IMR-90 (cell line): ENCODE data around the gene PNPLA1. TPM values are rescaled to one million over a fixed set of nuclear protein-coding genes. Genes with fewer than 3 reads are reported as not detected.

Source experiments
- ATAC-seq: fragments of 200-7000 bp; cut with Tn5 transposase; 2 replicates; pipeline ENCODE4 v1.9.1; 2020; ENCODE audit warnings: low read depth, mild to moderate bottlenecking, moderate library complexity
- BruUV-seq: library from RNA; stranded (reverse); fragments of 400-500 nt; replicated peaks from 2 replicates; lab custom pipeline; 2021; lab: Mats Ljungman, UMichigan
- CTCF ChIA-PET: fragments of 300-600 bp; formaldehyde crosslinking; extraction: SDS; loops from one replicate; lab custom pipeline; 2021; ENCODE audit warnings: antibody characterized with exemption; lab: Yijun Ruan, JAX
- POLR2A ChIA-PET: fragments of 300-600 bp; sonication (Branson Sonifier 250); formaldehyde crosslinking; loops from one replicate; lab custom pipeline; 2022; ENCODE audit warnings: antibody characterized with exemption; ENCODE audit not compliant: unreplicated experiment; lab: Charles Lee
- DNase-seq: peaks from one replicate; pipeline ENCODE4 v3.0.0; 2013
- H2AFZ ChIP-seq: replicated peaks from 2 replicates; pipeline ENCODE3; 2013; ENCODE audit warnings: low read length, mild to moderate bottlenecking; ENCODE audit not compliant: poor library complexity
- H2AK5ac ChIP-seq: 2 replicates; pipeline ENCODE4 v1.6.1; 2013; ENCODE audit warnings: low read depth, low read length, inconsistent platforms
- H2AK9ac ChIP-seq: replicated peaks from 2 replicates; pipeline ENCODE3; 2013; ENCODE audit warnings: mild to moderate bottlenecking, low read depth, low read length, moderate library complexity; ENCODE audit not compliant: poor library complexity
- H2BK120ac ChIP-seq: 2 replicates; pipeline ENCODE4 v1.6.1; 2013; ENCODE audit warnings: low read depth, low read length, inconsistent platforms
- H2BK15ac ChIP-seq: 3 replicates; pipeline ENCODE4 v1.6.1; 2013; ENCODE audit warnings: low read depth, low read length, inconsistent platforms
- H2BK20ac ChIP-seq: 2 replicates; pipeline ENCODE4 v1.6.1; 2013; ENCODE audit warnings: low read depth, mild to moderate bottlenecking, inconsistent platforms, low read length, moderate library complexity
- H2BK5ac ChIP-seq: 2 replicates; pipeline ENCODE4 v1.6.1; 2013; ENCODE audit warnings: mild to moderate bottlenecking, low read depth, low read length, inconsistent platforms; ENCODE audit not compliant: poor library complexity, severe bottlenecking
- H3K14ac ChIP-seq: replicated peaks from 2 replicates; pipeline ENCODE4 v1.6.1; 2013; ENCODE audit warnings: low read depth, low read length, inconsistent platforms
- H3K18ac ChIP-seq: 2 replicates; pipeline ENCODE4 v1.6.1; 2013; ENCODE audit warnings: low read depth, low read length, control low read depth
- H3K23ac ChIP-seq: 2 replicates; pipeline ENCODE4 v1.6.1; 2013; ENCODE audit warnings: low read depth, low read length, inconsistent platforms
- H3K27ac ChIP-seq: 2 replicates; pipeline ENCODE4 v1.5.1; 2013; ENCODE audit warnings: mild to moderate bottlenecking, control low read depth, low read length; ENCODE audit not compliant: insufficient read depth
- H3K27me3 ChIP-seq: 2 replicates; pipeline ENCODE4 v1.6.1; 2013; ENCODE audit warnings: low read length; ENCODE audit not compliant: control insufficient read depth, insufficient read depth
- H3K36me3 ChIP-seq: 2 replicates; pipeline ENCODE4 v1.6.1; 2013; ENCODE audit warnings: low read length, mixed read lengths; ENCODE audit not compliant: control insufficient read depth, insufficient read depth
- H3K4ac ChIP-seq: 2 replicates; pipeline ENCODE4 v1.6.1; 2013; ENCODE audit warnings: low read depth, low read length, inconsistent platforms
- H3K4me1 ChIP-seq: 2 replicates; pipeline ENCODE4 v1.6.1; 2013; ENCODE audit warnings: low read length, mixed read lengths; ENCODE audit not compliant: control insufficient read depth, insufficient read depth
- H3K4me2 ChIP-seq: 2 replicates; pipeline ENCODE4 v1.6.1; 2013; ENCODE audit warnings: low read depth, mild to moderate bottlenecking, control low read depth, low read length, moderate library complexity
- H3K4me3 ChIP-seq: 2 replicates; pipeline ENCODE4 v1.5.1; 2013; ENCODE audit warnings: low read depth, mild to moderate bottlenecking, control low read depth, low read length, moderate library complexity; ENCODE audit not compliant: insufficient read depth
- H3K56ac ChIP-seq: 2 replicates; pipeline ENCODE4 v1.6.1; 2013; ENCODE audit warnings: low read length, inconsistent platforms; ENCODE audit not compliant: insufficient read depth; ENCODE audit errors: extremely low read depth
- H3K79me1 ChIP-seq, 2 experiments: 2 replicates each; pipeline ENCODE4 v1.6.1; 2013; ENCODE audit warnings: low read length in 2 of 2, inconsistent platforms in 1 of 2, low read depth in 1 of 2
- H3K9ac ChIP-seq: 2 replicates; pipeline ENCODE4 v1.6.1; 2013; ENCODE audit warnings: low read depth, low read length, control low read depth
- H3K9me1 ChIP-seq: 2 replicates; pipeline ENCODE4 v1.6.1; 2013; ENCODE audit warnings: low read length, inconsistent platforms; ENCODE audit not compliant: insufficient read depth
- H3K9me3 ChIP-seq: 2 replicates; pipeline ENCODE4 v1.6.1; 2013; ENCODE audit warnings: low read length; ENCODE audit not compliant: control insufficient read depth, insufficient read depth
- H4K20me1 ChIP-seq: 2 replicates; pipeline ENCODE4 v1.6.1; 2013; ENCODE audit warnings: low read length, inconsistent platforms; ENCODE audit not compliant: insufficient read depth
- H4K5ac ChIP-seq: 2 replicates; pipeline ENCODE4 v1.6.1; 2013; ENCODE audit warnings: mild to moderate bottlenecking, low read depth, low read length, control low read depth
- H4K8ac ChIP-seq, 2 experiments: 2 replicates each; pipeline ENCODE4 v1.6.1; 2013; ENCODE audit warnings: low read depth in 2 of 2, low read length in 2 of 2, control low read depth in 1 of 2, inconsistent platforms in 1 of 2
- H4K91ac ChIP-seq: 2 replicates; pipeline ENCODE4 v1.6.1; 2013; ENCODE audit warnings: low read depth, low read length, inconsistent platforms; ENCODE audit not compliant: insufficient read depth
- BHLHE40 ChIP-seq: fragments of 150-350 bp; IDR thresholded peaks from 2 replicates; pipeline ENCODE4 v1.6.1; 2016; ENCODE audit warnings: mild to moderate bottlenecking, low read depth, low read length
- CEBPB ChIP-seq: IDR thresholded peaks from 2 replicates; pipeline ENCODE4 v1.6.1; 2012; ENCODE audit warnings: low read depth, low read length, improper control_type of control experiment
- FOS ChIP-seq: fragments of 150-350 bp; IDR thresholded peaks from 2 replicates; pipeline ENCODE4 v1.6.1; 2016; ENCODE audit warnings: low read depth, low read length
- MAFK ChIP-seq: IDR thresholded peaks from 2 replicates; pipeline ENCODE4 v1.6.1; 2012; ENCODE audit warnings: low read depth, low read length, improper control_type of control experiment
- MAZ ChIP-seq: IDR thresholded peaks from 2 replicates; pipeline ENCODE4 v1.6.1; 2012; ENCODE audit warnings: low read depth, mild to moderate bottlenecking, low read length, improper control_type of control experiment, moderate library complexity, borderline replicate concordance
- MXI1 ChIP-seq: IDR thresholded peaks from 2 replicates; pipeline ENCODE4 v1.6.1; 2012; ENCODE audit warnings: low read depth, mild to moderate bottlenecking, low read length, moderate library complexity, borderline replicate concordance
- NFE2L2 ChIP-seq: fragments of 150-350 bp; IDR thresholded peaks from 2 replicates; pipeline ENCODE4 v1.6.1; 2016; ENCODE audit warnings: low read depth, mild to moderate bottlenecking, low read length
- POLR2A ChIP-seq: IDR thresholded peaks from 2 replicates; pipeline ENCODE4 v1.6.1; 2012; ENCODE audit warnings: mild to moderate bottlenecking, low read depth, low read length
- RAD21 ChIP-seq: IDR thresholded peaks from 2 replicates; pipeline ENCODE4 v1.6.1; 2012; ENCODE audit warnings: low read length, improper control_type of control experiment
- RCOR1 ChIP-seq: IDR thresholded peaks from 2 replicates; pipeline ENCODE4 v1.6.1; 2012; ENCODE audit warnings: mild to moderate bottlenecking, low read length, improper control_type of control experiment; ENCODE audit not compliant: insufficient replicate concordance
- RFX5 ChIP-seq: IDR thresholded peaks from 2 replicates; pipeline ENCODE4 v1.8.0; 2012; ENCODE audit warnings: low read depth, mild to moderate bottlenecking, low read length, moderate library complexity
- WGBS, 2 experiments: methylation state at CpG; one replicate each; pipeline versions ENCODE4 v1.1.5 to v1.1.7; 2013; ENCODE audit warnings: missing lambda C conversion rate in 2 of 2; ENCODE audit not compliant: insufficient read length in 1 of 2; ENCODE audit errors: extremely low coverage in 2 of 2; 5-methylcytosine and 5-hydroxymethylcytosine counted together
- dilution Hi-C: fragments of 300-500 bp; cut with HindIII; formaldehyde crosslinking; loops from one replicate; pipeline ENCODE4 v1.14.3; 2018; ENCODE audit warnings: low sequenced_read_pairs; ENCODE audit not compliant: unreplicated experiment
- in situ Hi-C: fragments of 300-500 bp; cut with MboI; formaldehyde crosslinking; loops from 3 replicates; pipeline ENCODE4 v1.14.3; 2019; ENCODE audit warnings: low sequenced_read_pairs, inconsistent platforms, mixed read lengths
- intact Hi-C: fragments of 100-400 bp; cut with micrococcal nuclease; formaldehyde crosslinking; loops from 2 replicates; pipeline ENCODE4 v1.10.0; 2022
- polyA plus RNA-seq, 3 experiments: library from polyadenylated mRNA; depleted of rRNA; stranded (reverse); fragments of >200 nt; gene quantifications; 2 replicates each; pipeline ENCODE4 v1.2.3, GENCODE V29; 2012; ENCODE audit warnings: low replicate concordance in 1 of 3
- total RNA-seq: library from RNA; depleted of rRNA; stranded (reverse); fragments of >200 nt; gene quantifications from 2 replicates; pipeline ENCODE4 v1.2.3, GENCODE V29; 2012
- TF ChIP-seq, protein P1 (sequence below): fragments of 150-350 bp; IDR thresholded peaks from 2 replicates; pipeline ENCODE4 v1.6.1; 2017; ENCODE audit warnings: mild to moderate bottlenecking, antibody characterized with exemption, low read length, low read depth
- TF ChIP-seq, protein P2 (sequence below): conservative IDR thresholded peaks from 2 replicates; pipeline ENCODE4 v1.5.1; 2012; ENCODE audit warnings: mild to moderate bottlenecking, low read depth, low read length, improper control_type of control experiment
- TF ChIP-seq, protein P3 (sequence below): fragments of 150-350 bp; IDR thresholded peaks from 2 replicates; pipeline ENCODE4 v1.6.1; 2016; ENCODE audit warnings: low read depth, mild to moderate bottlenecking, low read length, moderate library complexity, borderline replicate concordance

PNPLA1 gene
- total and polyA plus RNA-seq, 2 of the 4 experiments (the other 2 are of a cell fraction) = not detected

DNA sequence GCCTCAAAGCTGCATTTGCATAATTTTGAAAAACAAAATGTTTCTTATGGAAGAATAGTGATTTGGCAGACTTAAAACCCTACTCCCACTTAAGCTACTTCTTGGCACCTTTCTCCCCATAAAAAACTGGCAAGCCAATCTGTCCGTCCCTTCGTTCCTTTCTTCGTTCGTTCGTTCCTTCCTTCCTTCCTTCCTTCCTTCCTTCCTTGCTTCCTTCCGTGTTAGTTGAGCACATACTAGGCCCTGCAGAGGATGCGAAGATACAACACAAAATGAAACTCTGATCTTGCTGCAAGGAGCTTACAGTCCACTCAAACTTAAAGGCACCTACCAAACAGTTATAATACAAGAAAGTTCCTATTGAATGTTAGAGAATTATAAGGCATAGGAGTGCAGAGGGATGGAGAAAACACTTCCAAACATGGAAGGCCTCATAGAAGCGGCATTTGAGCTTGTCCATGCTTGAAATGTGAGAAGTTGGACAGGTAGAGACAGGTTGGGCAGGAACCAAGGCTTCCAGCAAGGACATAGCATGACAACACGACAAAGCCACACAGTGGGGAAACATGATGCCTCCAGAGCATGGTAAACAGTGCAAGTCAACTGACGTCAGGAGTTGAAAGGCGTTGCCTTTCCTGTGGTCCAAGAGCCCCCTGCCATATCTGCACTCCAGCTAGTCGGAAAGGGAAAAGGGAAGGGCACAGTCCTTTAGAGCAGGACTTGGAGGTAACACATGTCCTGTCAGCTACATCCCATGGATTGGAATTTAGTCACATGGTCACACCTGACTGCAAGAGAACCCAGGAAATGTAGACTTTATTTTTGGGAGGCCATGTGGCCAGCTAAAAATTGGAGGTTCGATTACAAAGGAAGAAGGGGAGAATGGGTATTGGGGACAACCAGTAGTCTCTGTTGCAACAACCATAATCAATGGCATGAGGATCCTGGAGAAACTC lies 7.0 kb downstream of the PNPLA1 start:
- no peak overlapping the region for H3K4ac ChIP-seq
- no peak overlapping the region for H2BK5ac ChIP-seq
- no peak overlapping the region for H2BK120ac ChIP-seq
- H3K36me3 ChIP-seq = no peaks in the 10 kb centered on the region
- no peak overlapping the region for H2AK9ac ChIP-seq
- H3K14ac ChIP-seq = no peak overlapping the region
- intact Hi-C loops = no loop called here
- H2AK5ac ChIP-seq = no peak overlapping the region
- ATAC-seq = no peak
- POLR2A ChIA-PET = interaction anchor here (0.5 to 0.6 kb wide), 2 partner anchors 47 to 80 kb away, joined by 3 read pairs; no protein-coding TSS in a partner anchor
- H2AFZ ChIP-seq = no peak overlapping the region
- H3K79me1 ChIP-seq = no peaks in the 10 kb centered on the region
- in situ Hi-C loops = no loop called here
- H2BK15ac ChIP-seq = no peak overlapping the region
- H3K9ac ChIP-seq = no peak overlapping the region
- no peak overlapping the region for H4K8ac ChIP-seq
- no peaks in the 10 kb centered on the region for H4K20me1 ChIP-seq
- no TSS peak for BruUV-seq
- no peaks in the 10 kb centered on the region for H3K9me3 ChIP-seq
- no peak overlapping the region for H3K23ac ChIP-seq
- no peak overlapping the region for H3K4me2 ChIP-seq
- no peak overlapping the region for H3K56ac ChIP-seq
- no peak overlapping the region for H4K91ac ChIP-seq
- no peak overlapping the region for H3K4me3 ChIP-seq
- H3K27ac ChIP-seq = no peak overlapping the region
- H3K4me1 ChIP-seq = no peaks in the 10 kb centered on the region
- no peak overlapping the region for H4K5ac ChIP-seq
- H3K27me3 ChIP-seq = peaks cover 66% of the 10 kb centered on the region
- CTCF ChIA-PET = no interaction called here
- no peak overlapping the region for H3K18ac ChIP-seq
- H3K9me1 ChIP-seq = no peaks in the 10 kb centered on the region
- TF ChIP-seq MAFK (no peak), RCOR1 (no peak), CEBPB (no peak), RFX5 (no peak), NFE2L2 (no peak), RAD21 (no peak), MXI1 (no peak), MAZ (no peak), POLR2A (no peak), FOS (no peak), BHLHE40 (no peak)
- TF ChIP-seq, protein P1, sequence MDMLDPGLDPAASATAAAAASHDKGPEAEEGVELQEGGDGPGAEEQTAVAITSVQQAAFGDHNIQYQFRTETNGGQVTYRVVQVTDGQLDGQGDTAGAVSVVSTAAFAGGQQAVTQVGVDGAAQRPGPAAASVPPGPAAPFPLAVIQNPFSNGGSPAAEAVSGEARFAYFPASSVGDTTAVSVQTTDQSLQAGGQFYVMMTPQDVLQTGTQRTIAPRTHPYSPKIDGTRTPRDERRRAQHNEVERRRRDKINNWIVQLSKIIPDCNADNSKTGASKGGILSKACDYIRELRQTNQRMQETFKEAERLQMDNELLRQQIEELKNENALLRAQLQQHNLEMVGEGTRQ = no peak
- TF ChIP-seq, protein P2, sequence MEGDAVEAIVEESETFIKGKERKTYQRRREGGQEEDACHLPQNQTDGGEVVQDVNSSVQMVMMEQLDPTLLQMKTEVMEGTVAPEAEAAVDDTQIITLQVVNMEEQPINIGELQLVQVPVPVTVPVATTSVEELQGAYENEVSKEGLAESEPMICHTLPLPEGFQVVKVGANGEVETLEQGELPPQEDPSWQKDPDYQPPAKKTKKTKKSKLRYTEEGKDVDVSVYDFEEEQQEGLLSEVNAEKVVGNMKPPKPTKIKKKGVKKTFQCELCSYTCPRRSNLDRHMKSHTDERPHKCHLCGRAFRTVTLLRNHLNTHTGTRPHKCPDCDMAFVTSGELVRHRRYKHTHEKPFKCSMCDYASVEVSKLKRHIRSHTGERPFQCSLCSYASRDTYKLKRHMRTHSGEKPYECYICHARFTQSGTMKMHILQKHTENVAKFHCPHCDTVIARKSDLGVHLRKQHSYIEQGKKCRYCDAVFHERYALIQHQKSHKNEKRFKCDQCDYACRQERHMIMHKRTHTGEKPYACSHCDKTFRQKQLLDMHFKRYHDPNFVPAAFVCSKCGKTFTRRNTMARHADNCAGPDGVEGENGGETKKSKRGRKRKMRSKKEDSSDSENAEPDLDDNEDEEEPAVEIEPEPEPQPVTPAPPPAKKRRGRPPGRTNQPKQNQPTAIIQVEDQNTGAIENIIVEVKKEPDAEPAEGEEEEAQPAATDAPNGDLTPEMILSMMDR = no peak
- TF ChIP-seq, protein P3, sequence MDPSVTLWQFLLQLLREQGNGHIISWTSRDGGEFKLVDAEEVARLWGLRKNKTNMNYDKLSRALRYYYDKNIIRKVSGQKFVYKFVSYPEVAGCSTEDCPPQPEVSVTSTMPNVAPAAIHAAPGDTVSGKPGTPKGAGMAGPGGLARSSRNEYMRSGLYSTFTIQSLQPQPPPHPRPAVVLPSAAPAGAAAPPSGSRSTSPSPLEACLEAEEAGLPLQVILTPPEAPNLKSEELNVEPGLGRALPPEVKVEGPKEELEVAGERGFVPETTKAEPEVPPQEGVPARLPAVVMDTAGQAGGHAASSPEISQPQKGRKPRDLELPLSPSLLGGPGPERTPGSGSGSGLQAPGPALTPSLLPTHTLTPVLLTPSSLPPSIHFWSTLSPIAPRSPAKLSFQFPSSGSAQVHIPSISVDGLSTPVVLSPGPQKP = no peak
- 75% methylated on average over 9 of the region's 13 CpGs; no CpG with 5 or more reads in 1 of the 2 experiments for WGBS, 2 experiments
- dilution Hi-C loops = no loop called here
- H2BK20ac ChIP-seq = no peak overlapping the region
- no peak for DNase-seq
